ENCODE data around the gene CRTC3.
"Not testable (repeated sequence)": the region's sequence is repeated elsewhere in the genome, so short reads cannot be mapped to it uniquely, and the experiment has no call there.

Gene CRTC3

GRCh38 chr15:90529371-90530249 is at the start of gene CRTC3:
Gene CRTC3, plus strand, starts transcription at chr15:90529923. Its CDS starts 149 bp downstream, at chr15:90530072.
- no peak for DNase-seq

DNA sequence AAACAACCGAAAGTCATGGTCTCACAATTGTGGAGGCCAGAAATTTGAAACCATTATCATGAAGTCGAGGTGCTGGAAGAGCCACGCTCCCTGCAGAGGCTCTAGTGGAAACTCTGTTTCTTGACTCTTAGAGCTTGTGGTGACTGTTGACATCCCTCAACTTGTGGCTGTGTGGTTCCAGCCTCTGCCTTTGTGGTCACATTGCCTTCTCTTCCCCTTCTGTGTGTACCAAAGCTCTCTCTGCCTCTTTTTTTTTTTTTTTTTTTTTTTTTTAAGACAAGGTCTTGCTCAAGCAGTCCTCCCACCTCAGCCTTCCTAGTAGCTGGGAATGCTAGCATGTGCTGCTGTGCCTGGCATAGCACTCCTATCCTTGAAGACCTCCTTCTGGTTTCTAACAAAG is 48.7 kb upstream of the CRTC3 start:
- DNase-seq = no peak

DNA sequence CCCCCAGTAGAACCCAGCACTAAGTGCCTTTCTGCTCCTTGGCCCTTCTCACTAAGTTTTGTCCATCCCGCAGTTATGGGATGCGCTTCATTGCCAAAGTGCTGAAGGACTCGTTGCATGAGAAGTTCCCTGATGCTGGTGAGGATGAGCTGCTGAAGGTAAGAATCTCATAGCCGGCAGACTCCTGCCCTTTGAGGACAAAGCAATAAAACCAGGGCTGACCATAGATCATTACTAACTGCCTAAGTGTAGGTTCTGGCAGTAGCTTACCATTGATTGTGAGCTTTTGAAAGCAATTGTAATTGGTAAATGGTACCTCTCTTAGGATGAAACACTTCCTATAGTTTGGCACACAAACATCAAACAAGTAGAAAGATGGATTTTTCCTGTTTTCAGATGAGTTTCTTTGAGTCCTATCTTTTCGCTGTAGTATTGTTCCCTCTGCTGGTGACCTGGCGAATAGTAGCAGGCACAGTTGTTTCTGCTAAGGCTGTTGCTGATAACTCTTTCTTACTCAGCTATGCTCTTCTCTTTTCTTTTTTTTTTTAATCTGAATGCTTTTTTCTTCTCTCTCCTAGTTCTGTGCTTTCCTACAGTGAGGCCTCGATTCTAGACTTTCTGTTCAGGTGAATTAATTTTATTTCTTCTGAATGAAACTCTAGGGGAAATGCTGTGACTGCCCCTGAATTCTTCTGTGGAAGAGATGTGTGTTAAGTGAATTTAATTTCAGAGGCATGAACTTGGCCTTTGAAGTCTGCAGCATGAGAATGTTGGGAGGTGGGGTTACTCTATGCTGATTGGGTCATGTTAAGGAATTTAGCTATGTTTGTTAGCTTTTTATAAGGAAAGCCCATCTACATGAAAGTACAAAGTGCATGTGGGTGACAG is 47.4 kb upstream of the CRTC3 start:
- no peak for DNase-seq

- no peak for DNase-seq
Observed at GRCh38 chr15:90483012-90483307, 46.8 kb upstream of the CRTC3 start.

- DNase-seq = no peak
Observed at GRCh38 chr15:90483637-90484036, 46.1 kb upstream of the CRTC3 start.

DNA sequence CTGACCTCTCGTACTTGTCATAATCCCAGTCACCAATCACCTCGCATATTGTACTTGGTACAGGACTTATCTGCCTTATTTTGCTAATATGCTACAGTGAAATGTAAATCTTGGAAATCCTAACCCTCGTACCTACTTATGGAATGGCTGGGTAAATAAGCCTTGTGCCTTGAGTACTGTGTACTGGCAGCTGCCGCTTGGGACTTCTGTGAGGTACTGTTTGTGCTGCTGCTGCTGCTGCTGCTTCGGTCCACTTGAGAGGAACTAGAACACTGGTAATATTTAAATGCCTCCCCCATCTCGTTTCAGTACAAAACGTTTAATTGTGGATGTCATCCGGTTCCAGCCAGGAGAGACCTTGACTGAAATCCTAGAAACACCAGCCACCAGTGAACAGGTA is 42.5 kb upstream of the CRTC3 start:
- no peak for DNase-seq

- no peak for DNase-seq
Observed at GRCh38 chr15:90489514-90489913, 40.2 kb upstream of the CRTC3 start.

GRCh38 chr15:90489944-90490343 is 39.8 kb upstream of the CRTC3 start:
- no peak for DNase-seq

- no peak for DNase-seq
Observed at GRCh38 chr15:90493647-90494046, 36.1 kb upstream of the CRTC3 start.

- DNase-seq = no peak
Observed at GRCh38 chr15:90495067-90495466, 34.7 kb upstream of the CRTC3 start.

- DNase-seq = no peak
Observed at GRCh38 chr15:90496791-90497190, 32.9 kb upstream of the CRTC3 start.

DNA sequence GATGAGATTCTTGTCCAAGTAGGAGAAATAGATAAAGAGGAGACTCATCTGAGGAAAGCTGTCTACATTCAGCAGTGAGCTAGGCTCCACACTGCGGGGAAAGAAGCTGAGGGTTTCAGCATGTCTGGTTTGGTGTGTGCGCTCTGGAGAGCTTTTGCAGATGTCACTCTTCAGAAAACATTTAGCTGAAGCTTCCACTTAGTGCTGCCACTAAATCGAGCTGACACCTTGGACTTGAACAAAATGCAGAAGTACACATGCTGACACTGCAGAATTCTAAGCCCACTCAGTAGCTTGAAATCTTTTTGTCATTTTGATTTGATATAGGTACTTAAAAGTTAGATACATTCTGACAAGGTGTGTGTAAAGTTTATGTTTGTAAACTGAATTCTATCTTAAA is 32.3 kb upstream of the CRTC3 start:
- DNase-seq = no peak

- DNase-seq = no peak
Observed at GRCh38 chr15:90497912-90498311, 31.8 kb upstream of the CRTC3 start.

DNA sequence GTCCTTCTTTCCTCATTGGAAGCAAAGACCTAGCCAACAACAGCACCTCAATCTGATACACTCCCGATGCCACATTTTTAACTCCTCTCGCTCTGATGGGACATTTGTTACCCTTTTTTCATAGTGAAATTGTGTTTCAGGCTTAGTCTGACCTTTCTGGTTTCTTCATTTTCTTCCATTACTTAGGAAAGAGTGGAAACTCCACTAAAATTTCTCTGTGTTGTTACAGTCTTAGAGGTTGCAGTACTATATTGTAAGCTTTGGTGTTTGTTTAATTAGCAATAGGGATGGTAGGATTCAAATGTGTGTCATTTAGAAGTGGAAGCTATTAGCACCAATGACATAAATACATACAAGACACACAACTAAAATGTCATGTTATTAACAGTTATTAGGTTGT is 29.6 kb upstream of the CRTC3 start:
- no peak for DNase-seq

GRCh38 chr15:90501898-90502297 is 27.8 kb upstream of the CRTC3 start:
- no peak for DNase-seq

DNA sequence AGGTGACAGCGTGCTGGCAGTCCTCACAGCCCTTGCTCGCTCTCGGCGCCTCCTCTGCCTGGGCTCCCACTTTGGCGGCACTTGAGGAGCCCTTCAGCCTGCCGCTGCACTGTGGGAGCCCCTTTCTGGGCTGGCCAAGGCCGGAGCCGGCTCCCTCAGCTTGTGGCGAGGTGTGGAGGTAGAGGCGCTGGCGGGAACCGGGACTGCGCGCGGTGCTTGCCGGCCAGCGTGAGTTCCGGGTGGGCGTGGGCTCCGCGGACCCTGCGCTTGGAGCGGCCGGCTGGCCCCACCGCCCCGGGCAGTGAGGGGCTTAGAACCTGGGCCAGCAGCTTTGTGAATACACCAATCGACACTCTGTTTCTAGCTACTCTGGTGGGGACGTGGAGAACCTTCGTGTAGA is 18.9 kb upstream of the CRTC3 start:
- not testable (repeated sequence) for DNase-seq

GRCh38 chr15:90511211-90511618 is 18.5 kb upstream of the CRTC3 start:
- DNase-seq = not testable (repeated sequence)

DNA sequence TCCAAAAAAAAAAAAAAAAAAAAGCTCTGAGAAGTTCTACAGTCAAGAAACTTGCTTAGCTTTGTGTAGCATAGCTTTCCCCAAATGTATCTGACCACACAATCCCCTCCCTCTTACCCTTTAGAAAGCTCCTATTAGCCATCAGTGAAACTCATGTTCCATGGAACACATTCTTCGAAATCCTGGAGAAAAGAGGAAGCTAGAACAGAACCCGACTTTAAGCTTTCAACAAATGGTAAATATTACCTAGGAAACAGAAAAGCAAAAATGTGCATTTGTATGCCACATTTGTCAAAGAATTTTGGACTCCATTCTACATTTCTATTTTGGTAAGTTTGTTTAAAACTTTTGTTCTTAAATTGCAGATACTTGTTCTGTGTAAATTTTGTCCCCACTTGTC is 17.4 kb upstream of the CRTC3 start:
- DNase-seq = no peak

DNA sequence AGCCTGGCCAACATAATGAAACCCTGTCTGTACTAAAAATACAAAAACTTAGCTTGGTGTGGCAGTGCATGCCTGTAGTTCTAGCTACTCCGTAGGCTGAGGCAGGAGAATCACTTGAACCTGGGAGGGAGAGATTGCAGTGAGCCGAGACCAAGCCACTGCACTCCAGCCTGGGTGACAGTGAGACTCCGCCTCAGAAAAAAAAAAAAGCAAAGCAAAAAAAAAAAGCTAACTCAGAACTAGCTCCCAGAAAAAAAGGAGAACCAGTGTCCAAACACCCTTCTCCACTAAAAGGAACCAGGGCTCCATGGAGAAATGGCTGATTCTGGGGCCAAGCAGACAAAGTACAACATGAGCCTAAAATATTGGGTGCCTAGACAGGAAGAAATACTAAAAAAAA is 16.7 kb upstream of the CRTC3 start:
- DNase-seq = no peak

DNA sequence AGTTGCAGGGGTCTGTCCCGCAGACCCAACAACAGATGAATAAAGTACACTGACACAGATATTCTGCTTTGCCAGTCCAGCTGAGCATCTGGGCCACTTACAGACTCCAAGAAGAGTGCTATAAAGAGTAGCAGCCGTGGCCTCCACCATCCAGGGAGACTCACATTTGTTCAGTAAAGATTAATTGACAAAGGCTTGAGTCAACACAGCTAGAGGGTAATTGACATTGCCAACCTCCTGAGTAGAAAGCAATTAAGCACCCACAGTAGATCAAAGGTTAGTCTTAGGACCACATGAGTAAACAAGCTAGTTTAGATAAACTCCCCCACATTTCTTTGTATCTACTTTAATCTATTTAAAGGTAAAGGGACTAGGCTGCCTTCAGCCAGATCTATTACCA is 16.3 kb upstream of the CRTC3 start:
- no peak for DNase-seq

- not testable (repeated sequence) for DNase-seq
Observed at GRCh38 chr15:90513893-90514292, 15.8 kb upstream of the CRTC3 start.

GRCh38 chr15:90519688-90520087 is 10.0 kb upstream of the CRTC3 start:
- no peak for DNase-seq

DNA sequence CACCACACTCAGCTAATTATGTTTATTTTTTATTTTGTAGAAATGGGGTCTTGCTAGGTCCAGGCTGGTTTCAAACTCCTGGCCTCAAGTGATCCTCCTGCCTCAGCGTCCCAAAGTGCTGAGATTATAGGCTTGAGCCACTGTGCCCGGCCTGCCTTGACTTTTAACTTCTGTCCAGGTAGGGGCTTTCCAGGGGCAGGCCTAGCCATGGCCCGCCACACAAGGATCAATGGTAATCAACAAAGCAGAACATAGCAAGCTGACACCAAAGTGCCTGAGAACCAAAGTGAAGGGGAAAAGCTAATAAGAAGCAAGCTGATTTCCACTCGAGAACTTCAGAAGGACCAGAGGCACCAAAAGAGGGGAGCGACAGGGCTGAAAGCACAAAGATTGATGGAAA is 9.4 kb upstream of the CRTC3 start:
- DNase-seq = no peak

DNA sequence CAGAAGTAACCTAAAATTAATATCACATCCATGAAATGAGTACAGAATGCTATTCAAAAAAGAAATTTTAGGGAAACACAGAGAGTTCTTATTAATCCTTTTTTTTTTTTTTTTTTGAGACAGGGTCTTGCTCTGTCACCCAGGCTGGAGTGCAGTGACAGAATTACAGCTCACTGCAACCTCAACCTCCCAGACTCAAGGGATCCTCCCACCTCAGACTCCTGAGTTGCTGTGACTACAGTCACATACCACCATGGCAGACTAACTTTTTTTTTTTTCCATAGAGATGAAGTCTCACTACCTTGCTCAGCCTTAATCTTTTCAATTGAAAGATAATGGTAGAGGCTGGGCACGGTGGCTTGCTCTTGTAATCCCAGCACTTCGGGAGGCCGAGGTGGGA is 6.3 kb upstream of the CRTC3 start:
- no peak for DNase-seq

Measured in NCI-H510A (cell line).